Measurements from ENCODE around the gene CASP7. TPM values are rescaled to one million over a fixed set of nuclear protein-coding genes. Genes with fewer than 3 reads are reported as not detected.

CASP7 gene
- total RNA-seq, 1 experiment from 2014 or later, result 4.7 TPM

- no peak overlapping the region for H4K8ac ChIP-seq (replicated peaks; ENCODE audit: insufficient read length, low read depth, low read length)
- no peak overlapping the region for H3K4ac ChIP-seq (ENCODE audit: low read depth, low read length)
- TF ChIP-seq, protein P1, sequence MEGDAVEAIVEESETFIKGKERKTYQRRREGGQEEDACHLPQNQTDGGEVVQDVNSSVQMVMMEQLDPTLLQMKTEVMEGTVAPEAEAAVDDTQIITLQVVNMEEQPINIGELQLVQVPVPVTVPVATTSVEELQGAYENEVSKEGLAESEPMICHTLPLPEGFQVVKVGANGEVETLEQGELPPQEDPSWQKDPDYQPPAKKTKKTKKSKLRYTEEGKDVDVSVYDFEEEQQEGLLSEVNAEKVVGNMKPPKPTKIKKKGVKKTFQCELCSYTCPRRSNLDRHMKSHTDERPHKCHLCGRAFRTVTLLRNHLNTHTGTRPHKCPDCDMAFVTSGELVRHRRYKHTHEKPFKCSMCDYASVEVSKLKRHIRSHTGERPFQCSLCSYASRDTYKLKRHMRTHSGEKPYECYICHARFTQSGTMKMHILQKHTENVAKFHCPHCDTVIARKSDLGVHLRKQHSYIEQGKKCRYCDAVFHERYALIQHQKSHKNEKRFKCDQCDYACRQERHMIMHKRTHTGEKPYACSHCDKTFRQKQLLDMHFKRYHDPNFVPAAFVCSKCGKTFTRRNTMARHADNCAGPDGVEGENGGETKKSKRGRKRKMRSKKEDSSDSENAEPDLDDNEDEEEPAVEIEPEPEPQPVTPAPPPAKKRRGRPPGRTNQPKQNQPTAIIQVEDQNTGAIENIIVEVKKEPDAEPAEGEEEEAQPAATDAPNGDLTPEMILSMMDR (conservative IDR thresholded peaks at IDR 0.05), result no peak
- no peak overlapping the region for H2BK5ac ChIP-seq (ENCODE audit: insufficient read length, low read length)
- Mint-ChIP-seq H3K4me1 (0 out of 4 replicates have a peak, but pooled peaks cover 0 to 2% of the 10 kb centered on the region in 2 experiments), H3K9me3 (no peaks in the 10 kb centered on the region; a peak in 2 of 5 replicates), H3K4me3 (no peak overlapping the region), H3K36me3 (ENCODE audit: insufficient read depth in 1 of 3, low read depth in 3 of 3) (no peaks in the 10 kb centered on the region), H3K27me3 (ENCODE audit: low read depth) (peaks cover 13% of the 10 kb centered on the region), H3K27ac (no peak overlapping the region)
- H2BK15ac ChIP-seq (ENCODE audit: low read depth, low read length), result no peak overlapping the region
- no peak overlapping the region for H3K14ac ChIP-seq (ENCODE audit: insufficient read depth, low read length)
- H4K91ac ChIP-seq (ENCODE audit: insufficient read length, low read depth, low read length), result no peak overlapping the region
- DNase-seq, result no peak
- H4K5ac ChIP-seq (ENCODE audit: insufficient read length, low read depth, low read length), result no peak overlapping the region
- H2BK20ac ChIP-seq (ENCODE audit: low read depth, low read length, poor library complexity, severe bottlenecking), result no peak overlapping the region
- no peak overlapping the region for H2AK5ac ChIP-seq (ENCODE audit: insufficient read length, low read length)
- no peaks in the 10 kb centered on the region for H4K20me1 ChIP-seq (ENCODE audit: control insufficient read depth, insufficient read depth, insufficient read length)
- no peak overlapping the region for H2BK120ac ChIP-seq (ENCODE audit: low read depth, low read length, poor library complexity, severe bottlenecking)
- no peak overlapping the region for H3K56ac ChIP-seq (ENCODE audit: insufficient read length, low read depth, low read length)
- no peak overlapping the region for H2BK12ac ChIP-seq (ENCODE audit: insufficient read length, low read depth, low read length)
- no peaks in the 10 kb centered on the region for H3K79me1 ChIP-seq (ENCODE audit: insufficient read depth, low read depth, low read length, poor library complexity, severe bottlenecking)
- H3K9ac ChIP-seq (ENCODE audit: extremely low read depth, insufficient read length, low read length), result no peak overlapping the region
- no peak overlapping the region for H3K18ac ChIP-seq (ENCODE audit: insufficient read length, low read depth, low read length)
- no peak overlapping the region for H2AFZ ChIP-seq (ENCODE audit: low read length)
- H3K9me3 ChIP-seq (ENCODE audit: control insufficient read depth, low read depth, low read length), result no peaks in the 10 kb centered on the region
- no peaks in the 10 kb centered on the region for H3K23me2 ChIP-seq (ENCODE audit: insufficient read length, low read depth, low read length, poor library complexity, severe bottlenecking)
- no peaks in the 10 kb centered on the region for H3K79me2 ChIP-seq (ENCODE audit: insufficient read depth, low read length)
- no peaks in the 10 kb centered on the region for H3K4me1 ChIP-seq (ENCODE audit: insufficient read depth, low read length)
- no peak overlapping the region for H3K27ac ChIP-seq (ENCODE audit: insufficient read length, low read depth, low read length)
- H3K4me2 ChIP-seq (ENCODE audit: insufficient read depth, insufficient read length, low read length), result no peak overlapping the region
- H3K27me3 ChIP-seq (ENCODE audit: insufficient read depth, low read length), result no peaks in the 10 kb centered on the region; the same call in 1 of the 2 replicates
- H3T11ph ChIP-seq (ENCODE audit: low read length), result no peak overlapping the region
- H3K23ac ChIP-seq (ENCODE audit: insufficient read length, low read depth, low read length), result no peak overlapping the region
Measured at GRCh38 chr10:113743594-113743993, 63.9 kb downstream of the CASP7 start.

All from H9 (cell line).